ENCODE data around the gene MAP2K3. TPM values are rescaled to one million over a fixed set of nuclear protein-coding genes. Genes with fewer than 3 reads are reported as not detected.
"Not testable (repeated sequence)": the region's sequence is repeated elsewhere in the genome, so short reads cannot be mapped to it uniquely, and the experiment has no call there.

MAP2K3 gene
- total RNA-seq, 4 donors from 2014 or later = 17.5 to 39.0 (median 21.6) TPM

DNA sequence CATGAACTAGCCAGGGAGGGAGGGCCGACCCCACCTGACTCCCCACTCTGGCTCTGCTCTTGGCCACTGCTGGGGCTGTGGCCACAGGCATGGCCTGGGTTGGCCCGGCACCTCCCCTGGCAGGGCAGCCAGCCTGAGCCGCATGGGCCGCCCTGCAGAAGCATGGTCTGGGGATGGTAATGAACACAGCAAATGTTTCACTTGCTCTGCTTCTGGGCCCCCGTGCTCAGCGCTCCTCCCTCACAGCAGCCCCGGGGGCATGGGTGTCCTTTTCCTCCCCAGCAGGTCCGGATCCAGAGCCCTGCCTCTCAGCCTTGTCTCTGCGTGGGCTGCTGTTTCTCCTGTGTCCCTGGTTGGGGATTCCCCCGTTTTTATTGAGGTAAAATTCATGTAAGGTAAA, 60.7 kb downstream of the MAP2K3 start:
- Histone ChIP-seq H3K4me3 (no peak overlapping the region), H3K9me3 (no peaks in the 10 kb centered on the region), H3K36me3 (no peaks in the 10 kb centered on the region), H3K27me3 (no peaks in the 10 kb centered on the region), H3K4me1 (no peaks in the 10 kb centered on the region), H3K27ac (no peak overlapping the region)
- no peak for TF ChIP-seq POLR2A (IDR thresholded peaks at IDR 0.05)
- TF ChIP-seq, protein P1, sequence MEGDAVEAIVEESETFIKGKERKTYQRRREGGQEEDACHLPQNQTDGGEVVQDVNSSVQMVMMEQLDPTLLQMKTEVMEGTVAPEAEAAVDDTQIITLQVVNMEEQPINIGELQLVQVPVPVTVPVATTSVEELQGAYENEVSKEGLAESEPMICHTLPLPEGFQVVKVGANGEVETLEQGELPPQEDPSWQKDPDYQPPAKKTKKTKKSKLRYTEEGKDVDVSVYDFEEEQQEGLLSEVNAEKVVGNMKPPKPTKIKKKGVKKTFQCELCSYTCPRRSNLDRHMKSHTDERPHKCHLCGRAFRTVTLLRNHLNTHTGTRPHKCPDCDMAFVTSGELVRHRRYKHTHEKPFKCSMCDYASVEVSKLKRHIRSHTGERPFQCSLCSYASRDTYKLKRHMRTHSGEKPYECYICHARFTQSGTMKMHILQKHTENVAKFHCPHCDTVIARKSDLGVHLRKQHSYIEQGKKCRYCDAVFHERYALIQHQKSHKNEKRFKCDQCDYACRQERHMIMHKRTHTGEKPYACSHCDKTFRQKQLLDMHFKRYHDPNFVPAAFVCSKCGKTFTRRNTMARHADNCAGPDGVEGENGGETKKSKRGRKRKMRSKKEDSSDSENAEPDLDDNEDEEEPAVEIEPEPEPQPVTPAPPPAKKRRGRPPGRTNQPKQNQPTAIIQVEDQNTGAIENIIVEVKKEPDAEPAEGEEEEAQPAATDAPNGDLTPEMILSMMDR (IDR thresholded peaks at IDR 0.05) = no peak
- TF ChIP-seq EP300 (IDR thresholded peaks at IDR 0.05) = no peak
- 58 to 62% methylated on average over 8 to 9 of the region's 10 CpGs for WGBS, 2 donors
- DNase-seq (ENCODE audit: low spot score in 2 of 2) = no peak

DNA sequence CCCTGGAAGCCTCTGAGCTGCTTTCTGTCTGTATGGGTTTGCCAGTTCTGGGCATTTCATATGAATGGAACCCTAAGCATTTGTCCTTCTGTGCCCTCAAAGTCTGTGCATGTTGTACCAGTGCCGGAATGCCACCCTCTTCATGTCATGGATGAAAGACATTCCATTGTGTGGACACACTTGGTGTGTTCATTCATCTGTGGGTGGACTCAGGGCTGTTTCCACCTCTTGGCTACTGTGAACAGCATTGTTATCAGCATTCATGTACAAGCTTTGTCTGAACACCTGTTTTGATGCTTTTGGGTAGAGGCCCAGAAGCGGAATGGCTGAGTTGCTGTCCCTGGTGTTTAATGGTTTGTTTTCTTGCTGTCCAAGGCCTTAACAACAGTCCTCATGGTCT, 61.6 kb downstream of the MAP2K3 start:
- not testable (repeated sequence) for H3K4me3 ChIP-seq; H3K4me1 ChIP-seq; H3K27ac ChIP-seq; DNase-seq (ENCODE audit: low spot score in 2 of 2); H3K27me3 ChIP-seq; H3K9me3 ChIP-seq; H3K36me3 ChIP-seq
- no CpG with 5 or more reads among the region's 2 CpGs for WGBS, 2 donors

DNA sequence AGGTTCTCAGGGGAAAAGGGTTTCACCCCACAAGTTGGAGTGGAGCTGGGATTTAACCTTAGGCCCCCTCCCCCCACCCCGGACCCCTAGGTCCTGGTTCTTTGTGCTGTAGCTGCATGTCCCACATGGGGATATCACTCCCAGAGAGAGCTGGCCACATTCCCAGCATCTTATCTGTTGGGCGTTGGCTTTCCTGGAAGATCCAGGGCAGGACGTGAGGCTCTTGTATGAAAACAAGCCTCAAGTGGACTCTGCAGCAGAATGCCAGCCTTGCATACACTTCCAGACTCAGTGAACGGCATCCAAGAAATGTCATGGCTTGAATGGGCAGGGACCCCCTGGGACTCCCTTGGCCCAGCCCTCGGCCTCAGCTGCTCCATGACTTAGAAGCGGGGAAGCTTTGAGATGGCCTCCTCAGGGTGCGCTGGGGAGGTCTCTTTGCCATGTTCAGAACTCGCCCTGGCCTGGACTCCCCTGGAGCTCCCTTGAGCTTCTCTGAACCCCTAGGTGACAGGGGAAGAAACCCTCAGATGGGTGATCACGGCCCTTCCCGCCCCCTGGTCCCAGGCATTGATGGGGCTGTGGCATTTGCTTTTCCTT, 62.2 kb downstream of the MAP2K3 start:
- not testable (repeated sequence) for H3K9me3 ChIP-seq; H3K36me3 ChIP-seq; H3K27ac ChIP-seq; H3K27me3 ChIP-seq; H3K4me3 ChIP-seq; DNase-seq (ENCODE audit: low spot score in 2 of 2); H3K4me1 ChIP-seq
- WGBS, 2 donors = 60 to 68% methylated on average over 5 to 9 of the region's 10 CpGs

DNA sequence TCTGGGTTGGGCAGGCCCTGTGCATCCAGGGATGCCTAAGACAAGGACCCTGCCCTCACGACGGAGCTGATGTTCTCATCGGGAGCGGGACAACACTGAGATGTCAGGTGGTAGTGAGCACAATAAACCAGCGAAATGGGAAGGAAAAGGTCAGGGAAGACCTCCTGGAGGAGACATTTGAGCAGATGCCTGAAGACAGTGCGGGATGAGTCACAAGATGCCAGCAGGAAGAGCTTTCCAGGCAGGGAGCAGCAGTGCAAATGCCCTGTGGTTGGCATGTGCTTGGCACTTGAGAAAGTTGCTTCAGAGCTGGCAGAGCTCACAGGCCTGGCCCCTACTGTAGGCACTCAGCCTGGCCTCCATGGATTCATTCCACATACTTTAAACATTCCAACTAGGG, 63.1 kb downstream of the MAP2K3 start:
- not testable (repeated sequence) for H3K4me3 ChIP-seq; H3K4me1 ChIP-seq; H3K27ac ChIP-seq; H3K9me3 ChIP-seq; DNase-seq (ENCODE audit: low spot score in 2 of 2); H3K36me3 ChIP-seq; H3K27me3 ChIP-seq
- WGBS, 2 donors = 96 to 99% methylated on average over 6 of the region's 6 CpGs

DNA sequence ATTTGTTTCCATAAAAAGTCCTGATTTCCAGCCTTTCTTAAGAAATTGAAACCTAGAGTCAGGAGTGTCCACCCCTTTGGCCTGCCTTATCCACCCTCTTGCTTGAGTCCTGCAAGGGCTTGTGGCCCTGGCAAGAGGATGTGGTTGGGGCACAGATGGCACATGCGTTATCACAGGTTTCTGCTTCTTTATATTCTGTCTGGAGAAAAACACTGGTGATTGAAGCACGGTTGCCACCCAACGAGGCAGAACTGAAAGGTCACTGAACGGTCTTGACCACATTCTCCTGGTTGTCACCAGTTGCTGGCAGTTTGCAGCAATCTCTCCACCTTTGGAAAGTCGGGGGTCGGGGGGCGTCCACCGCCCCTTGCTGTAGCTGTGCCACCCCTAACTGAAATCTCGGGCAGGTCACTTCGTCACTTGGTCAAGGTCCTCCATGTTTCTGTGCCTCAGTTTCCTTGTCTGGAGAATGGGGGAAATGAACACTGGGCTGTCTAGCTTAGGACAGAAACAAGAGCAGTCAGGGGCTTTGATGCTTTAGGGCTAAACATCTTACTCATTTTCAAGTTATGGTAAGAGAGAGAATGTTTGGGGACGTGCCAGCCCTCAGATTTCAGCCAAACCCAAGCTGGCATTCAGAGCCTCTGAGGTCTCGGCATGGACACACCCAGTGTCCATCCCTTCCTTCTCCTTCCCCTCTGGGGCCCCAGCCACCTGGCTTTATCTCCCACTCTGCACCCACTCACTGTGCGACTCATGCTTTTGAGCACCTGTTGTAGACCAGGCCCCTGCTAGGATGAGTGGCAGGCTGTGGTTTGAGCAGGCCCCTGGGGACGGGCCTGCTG, 63.8 kb downstream of the MAP2K3 start:
- DNase-seq (ENCODE audit: low spot score in 2 of 2); H3K4me1 ChIP-seq; H3K27ac ChIP-seq; H3K27me3 ChIP-seq; H3K4me3 ChIP-seq; H3K36me3 ChIP-seq; H3K9me3 ChIP-seq: not testable (repeated sequence)
- WGBS, 2 donors = 70 to 72% methylated on average over 2 to 8 of the region's 14 CpGs

DNA sequence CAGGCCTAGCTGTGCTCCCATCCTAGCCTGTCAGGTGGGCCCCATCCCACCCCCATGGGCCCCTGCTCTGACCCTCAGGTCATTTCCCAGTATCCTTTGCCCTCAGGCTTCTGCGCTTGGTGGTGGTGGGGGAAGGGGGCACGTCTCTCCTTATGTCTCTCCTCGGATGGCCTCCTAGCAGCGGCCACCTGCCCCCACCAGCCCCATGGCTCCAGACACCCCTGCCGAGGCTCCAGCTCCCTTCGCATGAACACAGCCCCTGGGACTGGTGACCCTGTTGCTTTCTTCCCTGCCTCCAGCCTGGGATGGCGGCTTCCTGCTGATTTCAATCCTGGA, 64.4 kb downstream of the MAP2K3 start:
- H3K4me1 ChIP-seq; H3K27ac ChIP-seq; DNase-seq (ENCODE audit: low spot score in 2 of 2); H3K4me3 ChIP-seq; H3K9me3 ChIP-seq; H3K36me3 ChIP-seq; H3K27me3 ChIP-seq: not testable (repeated sequence)
- 73 to 85% methylated on average over 5 to 6 of the region's 7 CpGs for WGBS, 2 donors

DNA sequence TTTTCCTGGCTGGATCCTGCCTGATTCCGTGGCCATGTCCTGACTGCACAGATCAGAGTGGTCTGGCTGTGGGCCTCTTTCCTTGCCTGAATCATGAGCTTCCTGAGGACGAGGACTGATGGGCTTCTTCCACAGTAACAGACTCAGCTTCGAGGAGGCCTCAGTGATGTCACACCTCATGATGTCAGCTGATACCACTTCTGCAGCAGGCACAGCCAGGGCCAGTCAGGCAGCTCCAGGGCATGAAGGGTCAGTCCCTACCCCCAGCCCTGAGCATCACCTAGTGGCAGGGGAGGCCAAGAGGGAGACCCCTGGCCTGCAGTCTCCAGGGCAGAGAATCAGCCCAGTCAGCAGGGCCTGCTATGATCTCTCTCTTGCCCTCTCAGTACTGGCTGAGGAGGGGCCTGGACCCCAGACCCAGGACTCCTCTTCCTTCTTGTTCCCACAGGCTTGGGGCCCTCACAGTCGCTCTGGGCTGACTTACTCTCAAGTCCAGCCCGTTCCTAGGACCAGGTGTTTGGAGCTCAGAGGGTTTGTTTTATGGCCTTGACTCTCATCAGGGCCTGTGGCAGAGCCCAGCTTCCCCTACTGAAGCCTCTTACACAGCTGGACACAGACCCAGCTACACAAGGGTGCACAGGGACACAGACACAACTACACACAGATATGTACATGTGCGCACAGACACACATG, 65.0 kb downstream of the MAP2K3 start:
- not testable (repeated sequence) for H3K27me3 ChIP-seq

DNA sequence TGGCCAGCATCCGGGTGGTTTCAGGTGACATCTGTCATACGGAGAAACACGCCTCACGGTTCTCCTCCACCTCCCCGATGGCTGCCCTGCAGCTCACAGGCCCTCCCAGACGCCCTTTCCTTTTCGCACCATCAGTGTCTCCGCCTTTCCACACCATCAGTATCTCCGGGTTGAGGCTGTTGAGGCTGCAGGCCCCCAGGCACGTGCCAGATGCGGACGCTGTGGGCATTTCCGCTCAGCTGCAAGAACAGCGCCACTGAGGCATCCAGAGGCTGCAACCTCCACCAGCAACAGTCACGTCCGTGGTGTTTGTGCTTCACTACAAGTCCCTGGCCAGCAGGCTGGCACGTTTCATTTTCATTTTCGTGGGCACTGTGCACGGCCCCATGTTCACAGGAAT, 66.0 kb downstream of the MAP2K3 start:
- 78 to 86% methylated on average over 14 to 19 of the region's 19 CpGs for WGBS, 2 donors
- not testable (repeated sequence) for H3K36me3 ChIP-seq; H3K9me3 ChIP-seq; H3K4me3 ChIP-seq; H3K4me1 ChIP-seq; H3K27ac ChIP-seq; H3K27me3 ChIP-seq; DNase-seq (ENCODE audit: low spot score in 2 of 2)

More for the DNA sequence above, 65.0 kb downstream of the MAP2K3 start:
- not testable (repeated sequence) for DNase-seq (ENCODE audit: low spot score in 2 of 2); H3K9me3 ChIP-seq; H3K36me3 ChIP-seq; H3K4me3 ChIP-seq; H3K27ac ChIP-seq; H3K4me1 ChIP-seq
- 68 to 74% methylated on average over 3 of the region's 6 CpGs for WGBS, 2 donors

Data from tibial nerve (tissue), 4 donors.